HepG2 (cell line): Measurements from ENCODE around the gene CENPP. TPM values are rescaled to one million over a fixed set of nuclear protein-coding genes. Genes with fewer than 3 reads are reported as not detected.

ENCODE experiments used
- ATAC-seq: fragments of 200-7000 bp; cut with Tn5 transposase; 3 replicates; pipeline ENCODE4 v1.9.1; 2020; ENCODE audit warnings: mild to moderate bottlenecking, moderate library complexity
- BruUV-seq: library from RNA; stranded (reverse); fragments of 400-500 nt; replicated peaks from 2 replicates; lab custom pipeline; 2021; lab: Mats Ljungman, UMichigan
- CTCF ChIA-PET: fragments of 300-600 bp; formaldehyde crosslinking; extraction: SDS; loops from one replicate; lab custom pipeline; 2021; ENCODE audit warnings: low total read pairs, inconsistent platforms, low intra/inter-chr PET ratio; lab: Yijun Ruan, JAX
- POLR2A ChIA-PET: fragments of 350-600 bp; sonication (Branson Sonifier 250); formaldehyde crosslinking; loops from one replicate; lab custom pipeline; 2020; ENCODE audit warnings: antibody characterized with exemption, inconsistent platforms; lab: Yijun Ruan, JAX
- DNase-seq: peaks from one replicate; pipeline ENCODE4 v3.0.0-alpha.2; 2015; ENCODE audit warnings: low spot score
- FAIRE-seq: peaks from 3 replicates; lab custom pipeline; 2011; peaks lifted over from hg19 to GRCh38; lab: Jason Lieb, UNC
- H2AFZ ChIP-seq: one replicate; pipeline ENCODE4 v1.6.1; 2011; ENCODE audit warnings: low read length, inconsistent platforms
- H3K27ac ChIP-seq: fragments of 300-600 bp; 3 replicates; pipeline ENCODE4 v1.8.0; 2011; ENCODE audit warnings: mixed run types, mild to moderate bottlenecking, mixed read lengths, low read length, inconsistent platforms; ENCODE audit not compliant: insufficient read depth; ENCODE audit errors: extremely low read length
- H3K27me3 ChIP-seq, 2 experiments: fragments of 200-600 bp in 1 of 2; 2 replicates in 1 of 2; 3 replicates in 1 of 2; pipeline versions ENCODE4 v1.6.0 to v1.8.0; 2011; ENCODE audit warnings: low read length in 2 of 2, mild to moderate bottlenecking in 2 of 2, moderate library complexity in 2 of 2, inconsistent platforms in 1 of 2; ENCODE audit not compliant: insufficient read depth in 2 of 2, control insufficient read depth in 1 of 2
- H3K36me3 ChIP-seq, 2 experiments: fragments of 200-600 bp in 1 of 2; replicated peaks in 1 of 2; 2 replicates in 1 of 2; 3 replicates in 1 of 2; pipeline versions ENCODE4 v1.5.1 to v1.8.0; 2011; ENCODE audit warnings: low read length in 2 of 2, inconsistent platforms in 1 of 2; ENCODE audit not compliant: insufficient read depth in 2 of 2, control insufficient read depth in 1 of 2
- H3K4me1 ChIP-seq: 2 replicates; pipeline ENCODE4 v1.5.1; 2012; ENCODE audit warnings: low read length, inconsistent platforms; ENCODE audit not compliant: insufficient read depth
- H3K4me2 ChIP-seq: 2 replicates; pipeline ENCODE4 v1.6.0; 2011; ENCODE audit warnings: low read depth, low read length, inconsistent platforms
- H3K4me3 ChIP-seq, 3 experiments: fragments of 200-600 bp in 1 of 3; sonication (generic), shearing (Covaris generic) in 1 of 3; replicated peaks in 1 of 3; 2 replicates each; pipeline ENCODE4 v1.5.1; 2011 to 2016; ENCODE audit warnings: low read length in 3 of 3, inconsistent platforms in 2 of 3, low read depth in 2 of 3, mild to moderate bottlenecking in 2 of 3, control low read depth in 1 of 3, mixed read lengths in 1 of 3; ENCODE audit not compliant: insufficient read depth in 1 of 3
- H3K79me2 ChIP-seq: one replicate; pipeline ENCODE4 v1.6.1; 2011; ENCODE audit warnings: low read length, inconsistent platforms; ENCODE audit not compliant: insufficient read depth
- H3K9ac ChIP-seq: 2 replicates; pipeline ENCODE4 v1.6.0; 2011; ENCODE audit warnings: mild to moderate bottlenecking, low read depth, low read length, inconsistent platforms; ENCODE audit not compliant: insufficient read depth
- H3K9me3 ChIP-seq: 2 replicates; pipeline ENCODE4 v1.5.1; 2012; ENCODE audit warnings: mild to moderate bottlenecking, low read length
- H4K20me1 ChIP-seq: 2 replicates; pipeline ENCODE4 v1.6.0; 2011; ENCODE audit warnings: inconsistent platforms, mild to moderate bottlenecking, low read length, moderate library complexity; ENCODE audit not compliant: insufficient read depth
- IRF1 ChIP-seq: sonication (generic); formaldehyde crosslinking; IDR thresholded peaks from 2 replicates; pipeline ENCODE4 v1.4.0; 2020; ENCODE audit warnings: low read depth, mild to moderate bottlenecking, missing genetic modification reagents
- KDM5B ChIP-seq: sonication (generic); formaldehyde crosslinking; IDR thresholded peaks from 2 replicates; pipeline ENCODE4 v1.4.0; 2020; ENCODE audit warnings: missing genetic modification reagents, mild to moderate bottlenecking, borderline replicate concordance
- MAFF ChIP-seq: IDR thresholded peaks from 2 replicates; pipeline ENCODE4 v1.6.1; 2011; ENCODE audit warnings: low read depth, low read length, improper control_type of control experiment
- SIN3B ChIP-seq: fragments of 150-350 bp; IDR thresholded peaks from 2 replicates; pipeline ENCODE4 v1.6.1; 2014; ENCODE audit warnings: low read length
- THYN1 ChIP-seq: sonication (generic); formaldehyde crosslinking; IDR thresholded peaks from 2 replicates; pipeline ENCODE4 v1.8.1; 2023; ENCODE audit warnings: low read depth, mild to moderate bottlenecking, moderate library complexity, missing genetic modification reagents, borderline replicate concordance
- WGBS: methylation state at CpG from one replicate; pipeline ENCODE4 v1.1.6; 2017; ENCODE audit warnings: low lambda C conversion rate; 5-methylcytosine and 5-hydroxymethylcytosine counted together
- in situ Hi-C: cut with HindIII; loops from 2 replicates; pipeline ENCODE4 v1.10.0; 2017; ENCODE audit warnings: low pct_unique_long_range_greater_than_20kb; ENCODE audit not compliant: extremely low pct_ligation_motif_present
- intact Hi-C: fragments of 100-400 bp; cut with micrococcal nuclease; formaldehyde crosslinking; loops from one replicate; pipeline ENCODE4 v1.10.0; 2022; ENCODE audit not compliant: unreplicated experiment
- polyA plus RNA-seq, 8 experiments: library from polyadenylated mRNA; depleted of rRNA in 3 of 8; stranded (reverse) in 7 of 8; unstranded in 1 of 8; fragments of >200 nt; fragmentation: Illumina TruSeq in 4 of 8; extraction: Trizol in 4 of 8; gene quantifications; 2 replicates each; pipeline versions ENCODE4 v1.2.1 to v1.2.3, GENCODE V29; 2011 to 2016; ENCODE audit warnings: low read depth in 4 of 8, missing spikeins in 1 of 8, mixed read lengths in 1 of 8; ENCODE audit not compliant: insufficient read depth in 1 of 8
- total RNA-seq, 5 experiments: library from RNA; depleted of rRNA; stranded (reverse); fragments of >200 nt; fragmentation: Illumina TruSeq; extraction: Trizol; gene quantifications; 2 replicates each; pipeline ENCODE4 v1.2.3, GENCODE V29; 2016; ENCODE audit warnings: low read depth in 1 of 5
- TF ChIP-seq, protein P1 (sequence below): sonication (generic); formaldehyde crosslinking; IDR thresholded peaks from 2 replicates; pipeline ENCODE4 v1.4.0; 2020; ENCODE audit warnings: low read depth, missing genetic modification reagents

CENPP gene
- total and polyA plus RNA-seq, 2 of the 13 experiments (the other 11 are each of a cell fraction or from before 2014, with no cell fraction given) = 2.0 to 11.4 TPM

DNA sequence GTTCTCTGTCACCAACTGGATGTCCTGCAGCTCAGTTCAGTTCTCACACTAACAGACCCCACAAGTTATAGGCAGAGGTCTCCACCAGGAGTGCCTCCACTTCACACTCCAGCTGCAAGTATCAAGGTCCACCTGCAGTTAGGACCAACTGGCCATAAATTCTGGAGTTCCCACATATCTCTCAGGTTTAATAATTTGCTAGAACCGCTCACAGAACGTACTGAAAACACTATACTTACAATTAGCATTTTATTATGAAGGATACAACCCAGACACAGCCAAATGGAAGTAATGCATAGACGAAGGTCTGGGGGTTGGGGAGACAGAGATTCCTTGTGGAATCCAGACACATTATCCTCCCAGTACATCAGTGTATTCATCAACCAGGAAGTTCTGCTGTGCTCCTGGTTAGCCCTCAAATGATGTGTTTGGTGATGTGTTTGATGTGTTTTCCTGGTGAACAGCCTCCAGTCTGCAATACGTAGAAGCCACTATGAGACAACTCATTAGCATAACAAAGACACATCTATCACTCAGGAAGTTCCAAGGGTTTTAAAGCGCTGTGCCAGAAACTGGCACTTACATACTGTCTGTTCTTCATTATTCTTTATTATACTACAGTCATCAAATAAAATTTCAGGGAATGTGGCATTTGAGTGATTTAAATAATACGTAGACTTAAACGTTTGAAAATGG is 53.3 kb downstream of the CENPP start:
- POLR2A ChIA-PET = no interaction called here
- intact Hi-C loops (no loop called here), in situ Hi-C loops (no loop called here)
- 83% methylated on average over 7 of the region's 7 CpGs for WGBS
- no TSS peak for BruUV-seq
- no peak for DNase-seq
- TF ChIP-seq THYN1 (CRISPR knock-in tag) = no peak
- no peak for TF ChIP-seq IRF1
- TF ChIP-seq, protein P1, sequence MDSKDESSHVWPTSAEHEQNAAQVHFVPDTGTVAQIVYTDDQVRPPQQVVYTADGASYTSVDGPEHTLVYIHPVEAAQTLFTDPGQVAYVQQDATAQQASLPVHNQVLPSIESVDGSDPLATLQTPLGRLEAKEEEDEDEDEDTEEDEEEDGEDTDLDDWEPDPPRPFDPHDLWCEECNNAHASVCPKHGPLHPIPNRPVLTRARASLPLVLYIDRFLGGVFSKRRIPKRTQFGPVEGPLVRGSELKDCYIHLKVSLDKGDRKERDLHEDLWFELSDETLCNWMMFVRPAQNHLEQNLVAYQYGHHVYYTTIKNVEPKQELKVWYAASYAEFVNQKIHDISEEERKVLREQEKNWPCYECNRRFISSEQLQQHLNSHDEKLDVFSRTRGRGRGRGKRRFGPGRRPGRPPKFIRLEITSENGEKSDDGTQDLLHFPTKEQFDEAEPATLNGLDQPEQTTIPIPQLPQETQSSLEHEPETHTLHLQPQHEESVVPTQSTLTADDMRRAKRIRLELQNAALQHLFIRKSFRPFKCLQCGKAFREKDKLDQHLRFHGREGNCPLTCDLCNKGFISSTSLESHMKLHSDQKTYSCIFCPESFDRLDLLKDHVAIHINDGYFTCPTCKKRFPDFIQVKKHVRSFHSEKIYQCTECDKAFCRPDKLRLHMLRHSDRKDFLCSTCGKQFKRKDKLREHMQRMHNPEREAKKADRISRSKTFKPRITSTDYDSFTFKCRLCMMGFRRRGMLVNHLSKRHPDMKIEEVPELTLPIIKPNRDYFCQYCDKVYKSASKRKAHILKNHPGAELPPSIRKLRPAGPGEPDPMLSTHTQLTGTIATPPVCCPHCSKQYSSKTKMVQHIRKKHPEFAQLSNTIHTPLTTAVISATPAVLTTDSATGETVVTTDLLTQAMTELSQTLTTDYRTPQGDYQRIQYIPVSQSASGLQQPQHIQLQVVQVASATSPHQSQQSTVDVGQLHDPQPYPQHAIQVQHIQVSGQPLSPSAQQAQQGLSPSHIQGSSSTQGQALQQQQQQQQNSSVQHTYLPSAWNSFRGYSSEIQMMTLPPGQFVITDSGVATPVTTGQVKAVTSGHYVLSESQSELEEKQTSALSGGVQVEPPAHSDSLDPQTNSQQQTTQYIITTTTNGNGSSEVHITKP (CRISPR knock-in tag) = no peak
- no peak for TF ChIP-seq MAFF
- no peak for TF ChIP-seq KDM5B (CRISPR knock-in tag)
- no peak for TF ChIP-seq SIN3B
- no peaks in the 10 kb centered on the region for H3K36me3 ChIP-seq
- H3K27me3 ChIP-seq = no peaks in the 10 kb centered on the region
- FAIRE-seq = no peak
- H3K79me2 ChIP-seq = no peaks in the 10 kb centered on the region
- ATAC-seq = no peak
- peaks cover 7% of the 10 kb centered on the region for H3K4me1 ChIP-seq
- H3K4me3 ChIP-seq = no peak overlapping the region
- no peak overlapping the region for H3K4me2 ChIP-seq
- no peak overlapping the region for H2AFZ ChIP-seq
- CTCF ChIA-PET = no interaction called here
- H3K9me3 ChIP-seq = no peaks in the 10 kb centered on the region
- no peak overlapping the region for H3K9ac ChIP-seq
- no peaks in the 10 kb centered on the region for H4K20me1 ChIP-seq
- no peak overlapping the region for H3K27ac ChIP-seq
